H1 (cell line): Measurements from ENCODE around the gene FMNL1. TPM values are rescaled to one million over a fixed set of nuclear protein-coding genes. Genes with fewer than 3 reads are reported as not detected.

Experiments used
- CTCF ChIA-PET: fragments of 300-600 bp; sonication (Branson Sonifier 250); formaldehyde crosslinking; loops from one replicate; lab custom pipeline; 2021; ENCODE audit not compliant: partially characterized antibody; lab: Charles Lee
- POLR2A ChIA-PET: fragments of 300-600 bp; sonication (Branson Sonifier 250); formaldehyde crosslinking; loops from one replicate; lab custom pipeline; 2021; ENCODE audit warnings: inconsistent platforms; ENCODE audit not compliant: partially characterized antibody; lab: Charles Lee
- DNase-seq, 2 experiments: peaks; one replicate each; pipeline versions ENCODE4 v3.0.0 to v3.0.0-alpha.2; 2010 to 2022; ENCODE audit warnings: low spot score in 2 of 2, low read depth in 1 of 2, mixed read lengths in 1 of 2
- FAIRE-seq: peaks from 2 replicates; lab custom pipeline; 2011; peaks lifted over from hg19 to GRCh38; lab: Jason Lieb, UNC
- H2AFZ ChIP-seq: 2 replicates; pipeline ENCODE4 v1.8.1; 2012; ENCODE audit warnings: low read length, inconsistent platforms
- H2AK5ac ChIP-seq: 2 replicates; pipeline ENCODE4 v1.6.1; 2013; ENCODE audit warnings: low read depth, low read length
- H2BK120ac ChIP-seq: replicated peaks from 2 replicates; pipeline ENCODE3; 2013; ENCODE audit warnings: low read depth, low read length, inconsistent platforms
- H2BK12ac ChIP-seq: 2 replicates; pipeline ENCODE4 v1.6.1; 2013; ENCODE audit warnings: low read depth, low read length
- H2BK15ac ChIP-seq: 2 replicates; pipeline ENCODE4 v1.6.1; 2013; ENCODE audit warnings: low read length
- H2BK20ac ChIP-seq: 2 replicates; pipeline ENCODE4 v1.6.1; 2013; ENCODE audit warnings: low read length
- H2BK5ac ChIP-seq: 2 replicates; pipeline ENCODE4 v1.6.1; 2013; ENCODE audit warnings: low read depth, low read length
- H3K14ac ChIP-seq: 2 replicates; pipeline ENCODE4 v1.6.1; 2013; ENCODE audit warnings: inconsistent platforms; ENCODE audit not compliant: insufficient read length
- H3K18ac ChIP-seq: 2 replicates; pipeline ENCODE4 v1.6.1; 2013; ENCODE audit warnings: low read length; ENCODE audit errors: extremely low read depth
- H3K23ac ChIP-seq: 2 replicates; pipeline ENCODE4 v1.6.1; 2013; ENCODE audit warnings: inconsistent platforms; ENCODE audit not compliant: insufficient read length
- H3K23me2 ChIP-seq: 2 replicates; pipeline ENCODE4 v1.6.1; 2013; ENCODE audit warnings: low read depth, low read length
- H3K27ac ChIP-seq: 2 replicates; pipeline ENCODE4 v1.6.1; 2011; ENCODE audit warnings: low read depth, low read length, inconsistent platforms
- H3K27me3 ChIP-seq, 4 experiments: replicated peaks in 1 of 4; 1 replicate in 1 of 4; 2 replicates in 3 of 4; pipeline versions ENCODE4 v1.6.1 to v1.8.1; 2011 to 2013; ENCODE audit warnings: low read length in 3 of 4, mild to moderate bottlenecking in 3 of 4, inconsistent platforms in 2 of 4, mixed read lengths in 2 of 4, moderate library complexity in 1 of 4; ENCODE audit not compliant: control insufficient read depth in 3 of 4, insufficient read depth in 3 of 4; ENCODE audit errors: extremely low read depth in 1 of 4
- H3K36me3 ChIP-seq, 4 experiments: 2 replicates each; pipeline versions ENCODE4 v1.6.1 to v1.8.1; 2011 to 2013; ENCODE audit warnings: mild to moderate bottlenecking in 4 of 4, low read length in 3 of 4, moderate library complexity in 2 of 4, control low read depth in 1 of 4, inconsistent platforms in 1 of 4; ENCODE audit not compliant: insufficient read depth in 4 of 4, control insufficient read depth in 2 of 4
- H3K4ac ChIP-seq: replicated peaks from 2 replicates; pipeline ENCODE3; 2013; ENCODE audit warnings: low read length, low read depth, mixed read lengths, inconsistent platforms; ENCODE audit not compliant: insufficient read length
- H3K4me1 ChIP-seq, 4 experiments: replicated peaks in 1 of 4; 1 replicate in 1 of 4; 2 replicates in 3 of 4; pipeline versions ENCODE4 v1.6.1 to v1.8.1; 2011 to 2013; ENCODE audit warnings: low read length in 3 of 4, inconsistent platforms in 2 of 4, mixed read lengths in 1 of 4; ENCODE audit not compliant: insufficient read depth in 4 of 4, control insufficient read depth in 3 of 4
- H3K4me2 ChIP-seq, 2 experiments: 2 replicates each; pipeline versions ENCODE4 v1.6.1 to v1.8.1; 2011 to 2013; ENCODE audit warnings: low read depth in 2 of 2, low read length in 2 of 2, control low read depth in 1 of 2, inconsistent platforms in 1 of 2, mild to moderate bottlenecking in 1 of 2; ENCODE audit not compliant: insufficient read depth in 1 of 2
- H3K4me3 ChIP-seq, 4 experiments: fragments of 200-600, 300-600 bp in 1 of 4; sonication (generic), shearing (Covaris generic), sonication (Bioruptor Twin) in 1 of 4; 2 replicates each; pipeline versions ENCODE4 v1.5.1 to v1.8.1; 2011 to 2016; ENCODE audit warnings: low read length in 4 of 4, low read depth in 3 of 4, control low read depth in 2 of 4, inconsistent platforms in 2 of 4, mild to moderate bottlenecking in 2 of 4, mixed read lengths in 1 of 4, moderate library complexity in 1 of 4; ENCODE audit not compliant: insufficient read depth in 2 of 4; ENCODE audit errors: extremely low read depth in 1 of 4
- H3K56ac ChIP-seq: replicated peaks from 2 replicates; pipeline ENCODE3; 2013; ENCODE audit warnings: low read depth, mild to moderate bottlenecking, mixed read lengths, low read length, inconsistent platforms; ENCODE audit not compliant: insufficient read length
- H3K79me1 ChIP-seq: 2 replicates; pipeline ENCODE4 v1.6.1; 2013; ENCODE audit warnings: low read depth, low read length, control low read depth
- H3K79me2 ChIP-seq, 2 experiments: 2 replicates each; pipeline versions ENCODE4 v1.6.1 to v1.8.1; 2012 to 2013; ENCODE audit warnings: low read length in 2 of 2, mild to moderate bottlenecking in 2 of 2, inconsistent platforms in 1 of 2; ENCODE audit not compliant: insufficient read depth in 2 of 2, control insufficient read depth in 1 of 2
- H3K9ac ChIP-seq, 4 experiments: replicated peaks in 1 of 4; 1 replicate in 1 of 4; 2 replicates in 3 of 4; pipeline versions ENCODE4 v1.6.1 to v1.8.1; 2011 to 2013; ENCODE audit warnings: low read depth in 3 of 4, low read length in 3 of 4, control low read depth in 2 of 4, mild to moderate bottlenecking in 2 of 4, moderate library complexity in 2 of 4, inconsistent platforms in 1 of 4; ENCODE audit errors: extremely low read depth in 1 of 4
- H3K9me3 ChIP-seq, 2 experiments: 2 replicates each; pipeline versions ENCODE4 v1.6.1 to v1.8.1; 2012 to 2013; ENCODE audit warnings: mild to moderate bottlenecking in 2 of 2, moderate library complexity in 2 of 2, control low read depth in 1 of 2, inconsistent platforms in 1 of 2, low read depth in 1 of 2, low read length in 1 of 2, mixed read lengths in 1 of 2; ENCODE audit not compliant: insufficient read depth in 2 of 2
- H4K20me1 ChIP-seq, 2 experiments: replicated peaks in 1 of 2; 2 replicates each; pipeline versions ENCODE3 to v1.8.1; 2011 to 2013; ENCODE audit warnings: inconsistent platforms in 2 of 2, low read length in 2 of 2, mild to moderate bottlenecking in 1 of 2; ENCODE audit not compliant: insufficient read depth in 2 of 2, control insufficient read depth in 1 of 2
- H4K5ac ChIP-seq: 2 replicates; pipeline ENCODE4 v1.6.1; 2013; ENCODE audit warnings: low read length, low read depth, mixed read lengths, inconsistent platforms; ENCODE audit not compliant: insufficient read length
- H4K8ac ChIP-seq: 2 replicates; pipeline ENCODE4 v1.8.0; 2013; ENCODE audit warnings: mild to moderate bottlenecking, moderate library complexity, low read length, inconsistent platforms; ENCODE audit not compliant: insufficient read depth; ENCODE audit errors: extremely low read depth
- H4K91ac ChIP-seq: replicated peaks from 2 replicates; pipeline ENCODE3; 2013; ENCODE audit warnings: low read length, mixed read lengths, inconsistent platforms; ENCODE audit not compliant: insufficient read length
- ATF2 ChIP-seq: IDR thresholded peaks from 2 replicates; pipeline ENCODE4 v1.6.1; 2012; ENCODE audit warnings: low read length, inconsistent platforms
- BCL11A ChIP-seq, 2 experiments: IDR thresholded peaks; one replicate each; pipeline ENCODE4 v1.6.1; 2011; ENCODE audit warnings: low read depth in 2 of 2, low read length in 2 of 2, mild to moderate bottlenecking in 2 of 2
- CHD2 ChIP-seq: IDR thresholded peaks from 2 replicates; pipeline ENCODE4 v1.6.1; 2012; ENCODE audit warnings: low read length, improper control_type of control experiment
- CREB1 ChIP-seq: IDR thresholded peaks from 2 replicates; pipeline ENCODE4 v1.6.1; 2012; ENCODE audit warnings: inconsistent platforms
- EZH2 ChIP-seq: fragments of 200-600 bp; sonication (generic); IDR thresholded peaks from 2 replicates; pipeline ENCODE4 v1.7.1; 2012; ENCODE audit warnings: low read depth, mild to moderate bottlenecking, moderate library complexity, low read length, inconsistent platforms; ENCODE audit not compliant: severe bottlenecking
- PHF8 ChIP-seq: fragments of 200-600 bp; sonication (generic); conservative IDR thresholded peaks from 2 replicates; pipeline ENCODE4 v1.7.1; 2012; ENCODE audit warnings: low read depth, mild to moderate bottlenecking, inconsistent platforms, low read length, moderate library complexity
- SIX5 ChIP-seq: IDR thresholded peaks from 2 replicates; pipeline ENCODE4 v1.6.1; 2011; ENCODE audit warnings: mild to moderate bottlenecking, low read depth, low read length
- USF2 ChIP-seq: IDR thresholded peaks from 2 replicates; pipeline ENCODE4 v1.6.1; 2011; ENCODE audit warnings: low read length, improper control_type of control experiment
- WGBS, 2 experiments: shearing (Covaris generic) in 1 of 2; methylation state at CpG; one replicate each; pipeline versions ENCODE4 v1.1.6 to v1.1.7; 2013 to 2015; ENCODE audit warnings: low lambda C conversion rate in 2 of 2, mixed read lengths in 2 of 2, inconsistent platforms in 1 of 2, low coverage in 1 of 2, missing lambda C conversion rate in 1 of 2; ENCODE audit not compliant: insufficient replicate concordance in 2 of 2, insufficient coverage in 1 of 2, insufficient read length in 1 of 2; ENCODE audit errors: extremely low coverage in 1 of 2, missing lambda C conversion rate in 1 of 2; 5-methylcytosine and 5-hydroxymethylcytosine counted together
- polyA plus RNA-seq, 7 experiments: library from polyadenylated mRNA; depleted of rRNA in 3 of 7; stranded (reverse) in 5 of 7; unstranded in 2 of 7; fragments of >200 nt in 5 of 7; fragments of 200-250 nt in 2 of 7; gene quantifications; 1 replicate in 5 of 7; 2 replicates in 1 of 7; 4 replicates in 1 of 7; pipeline versions ENCODE4 v1.2.1 to v1.2.3, GENCODE V29; 2011 to 2013; ENCODE audit warnings: missing spikeins in 2 of 7, mixed read lengths in 2 of 7
- total RNA-seq: library from RNA; stranded (reverse); fragmentation: NEBNext Ultra II Directional; extraction: Animal tissue kit (Norgen Biotek cat#: 25700); gene quantifications from 2 replicates; pipeline ENCODE4 v1.2.1, GENCODE V29; 2021

Gene FMNL1
- total and polyA plus RNA-seq, 2 of the 8 experiments (the other 6 are each of a cell fraction or from before 2014, with no cell fraction given) = 2.5 to 8.6 TPM

- no peaks in the 10 kb centered on the region for H4K20me1 ChIP-seq
- ChIA-PET CTCF (interaction anchor here (0.5 to 22.1 kb wide), 15 partner anchors 7 to 197 kb away, joined by 3 to 362 read pairs (median 4); partner anchors contain the start of gene FMNL1), POLR2A (interaction anchor here (0.7 to 2.8 kb wide), 7 partner anchors 12 to 80 kb away, joined by 3 to 17 read pairs (median 4); partner anchors contain the start of gene HEXIM1)
- DNase-seq (no peak), FAIRE-seq (no peak)
- no peak overlapping the region for H3K4ac ChIP-seq
- H3K79me1 ChIP-seq = no peaks in the 10 kb centered on the region
- peak overlapping the region; percentile 94; the same call in 1 of the 2 replicates for H2BK12ac ChIP-seq
- H3K14ac ChIP-seq = no peak overlapping the region
- peak overlapping the region; percentile 75; the same call in 1 of the 2 replicates for H2BK5ac ChIP-seq
- no peak overlapping the region for H3K4me3 ChIP-seq
- 68% methylated on average over 19 of the region's 19 CpGs; no CpG with 5 or more reads in 1 of the 2 experiments for WGBS, 2 experiments
- H2BK120ac ChIP-seq = no peak overlapping the region
- H2AFZ ChIP-seq = no peak overlapping the region
- peak overlapping the region; percentile 90 for H3K18ac ChIP-seq
- peaks cover 5 to 29% (median 20%) of the 10 kb centered on the region in 4 experiments for H3K4me1 ChIP-seq
- H3K27ac ChIP-seq = no peak overlapping the region
- H3K27me3 ChIP-seq = peaks cover 0 to 5% (median under 1%) of the 10 kb centered on the region in 4 experiments; a peak in 3 of 7 replicates
- peak overlapping the region; percentile 72 for H2BK15ac ChIP-seq
- no peak overlapping the region for H2AK5ac ChIP-seq
- H3K56ac ChIP-seq = no peak overlapping the region
- no peak overlapping the region for H4K8ac ChIP-seq
- peak overlapping the region; percentile 18 to 34; a peak in 1 of 4 replicates for H3K4me2 ChIP-seq
- peak overlapping the region; percentile 66; the same call in 1 of the 2 replicates for H2BK20ac ChIP-seq
- peak overlapping the region; percentile 26 for H4K5ac ChIP-seq
- H3K9me3 ChIP-seq = no peaks in the 10 kb centered on the region
- no peaks in the 10 kb centered on the region for H3K79me2 ChIP-seq
- H3K23ac ChIP-seq = no peak overlapping the region
- no peaks in the 10 kb centered on the region for H3K23me2 ChIP-seq
- H4K91ac ChIP-seq = peak overlapping the region; percentile 87
- H3K36me3 ChIP-seq = no peaks in the 10 kb centered on the region
- H3K9ac ChIP-seq = no peak overlapping the region
- TF ChIP-seq BCL11A (IDR thresholded peaks at IDR 0.05; ENCODE audit: low read depth in 2 of 2, low read length in 2 of 2) (no peak), CHD2 (no peak), EZH2 (no peak), SIX5 (no peak), USF2 (no peak), ATF2 (no peak), CREB1 (peak; percentile 76), PHF8 (no peak)
Observed at GRCh38 chr17:45228763-45229539, 7.3 kb downstream of the FMNL1 start.
